Omental fat pad (tissue), 4 donors: ENCODE data around the gene CLNK. TPM values are rescaled to one million over a fixed set of nuclear protein-coding genes. Genes with fewer than 3 reads are reported as not detected.
"Not testable (repeated sequence)": the region's sequence is repeated elsewhere in the genome, so short reads cannot be mapped to it uniquely, and the experiment has no call there.

ENCODE experiments used
- ATAC-seq: fragments of 150-250 bp; one replicate; pipeline ENCODE4 v1.9.1; 2016; ENCODE audit warnings: mild to moderate bottlenecking, moderate library complexity; ENCODE audit not compliant: low FRiP score
- DNase-seq: peaks from one replicate; pipeline ENCODE4 v3.0.0-alpha.2; 2019; ENCODE audit warnings: low spot score
- CTCF ChIP-seq, 3 donors: fragments of 450-650 bp; IDR thresholded peaks; one replicate each; pipeline ENCODE4 v1.5.1; 2016 to 2017; ENCODE audit warnings: antibody characterized with exemption in 3 of 3, mild to moderate bottlenecking in 3 of 3, moderate library complexity in 2 of 3
- total RNA-seq, 4 donors: library from RNA; depleted of rRNA; stranded (reverse); fragments of >200 nt; gene quantifications; one replicate each; pipeline ENCODE4 v1.1.0, GENCODE V29; 2016

CLNK gene
- total RNA-seq, 4 donors from 2014 or later, result not detected

- no peak for ATAC-seq
- no peak for TF ChIP-seq CTCF (IDR thresholded peaks at IDR 0.05)
- no peak for DNase-seq
Measured at GRCh38 chr4:10622728-10623127, 61.8 kb downstream of the CLNK start.

- ATAC-seq (no peak), DNase-seq (no peak)
- TF ChIP-seq CTCF (IDR thresholded peaks at IDR 0.05), result no peak
Measured at GRCh38 chr4:10620935-10621488, 63.6 kb downstream of the CLNK start.

GRCh38 chr4:10619855-10620254 lies 64.7 kb downstream of the CLNK start:
- no peak for TF ChIP-seq CTCF (IDR thresholded peaks at IDR 0.05)
- ATAC-seq, result no peak
- DNase-seq, result no peak

GRCh38 chr4:10619220-10619619 lies 65.3 kb downstream of the CLNK start:
- DNase-seq, result no peak
- ATAC-seq, result no peak
- no peak for TF ChIP-seq CTCF (IDR thresholded peaks at IDR 0.05)

GRCh38 chr4:10614926-10615325 lies 69.6 kb downstream of the CLNK start:
- DNase-seq, ATAC-seq: not testable (repeated sequence)

GRCh38 chr4:10613926-10614478 lies 70.6 kb downstream of the CLNK start:
- DNase-seq, result no peak
- no peak for ATAC-seq
- no peak for TF ChIP-seq CTCF (IDR thresholded peaks at IDR 0.05)

- no peak for TF ChIP-seq CTCF (IDR thresholded peaks at IDR 0.05)
- ATAC-seq, result no peak
- DNase-seq, result no peak
Measured at GRCh38 chr4:10612476-10612875, 72.1 kb downstream of the CLNK start.
